ENCODE data around the gene SLC18B1. TPM values are rescaled to one million over a fixed set of nuclear protein-coding genes. Genes with fewer than 3 reads are reported as not detected.

SLC18B1 gene
- total and polyA plus RNA-seq, 2 of the 13 experiments (the other 11 are each of a cell fraction or from before 2014, with no cell fraction given) = 11.4 to 13.8 TPM

GRCh38 chr6:132792510-132792909 is 5.9 kb downstream of the SLC18B1 start (continued):
- TF ChIP-seq HMGXB4 (CRISPR knock-in tag; IDR thresholded peaks at IDR 0.05; ENCODE audit: borderline replicate concordance in 1 of 2, low read depth in 1 of 2) = no peak
- TF ChIP-seq NR0B2 (CRISPR knock-in tag; IDR thresholded peaks at IDR 0.05) = no peak

GRCh38 chr6:132790450-132790849 is 8.0 kb downstream of the SLC18B1 start:
- ChIA-PET CTCF (ENCODE audit: low intra/inter-chr PET ratio, low total read pairs) (no interaction called here), POLR2A (no interaction called here)
- H3K27ac ChIP-seq (ENCODE audit: extremely low read length, insufficient read depth, low read length) = no peak overlapping the region
- H3K4me3 ChIP-seq (replicated peaks in 1 of 3; ENCODE audit: insufficient read depth in 1 of 3, low read depth in 2 of 3, low read length in 3 of 3) = no peak overlapping the region
- H3K9me3 ChIP-seq (ENCODE audit: low read length) = no peaks in the 10 kb centered on the region
- no peaks in the 10 kb centered on the region for H4K20me1 ChIP-seq (ENCODE audit: insufficient read depth, low read length)
- no TSS peak for BruUV-seq (replicated peaks)
- H3K4me1 ChIP-seq (ENCODE audit: insufficient read depth, low read length) = no peaks in the 10 kb centered on the region
- H3K27me3 ChIP-seq (ENCODE audit: control insufficient read depth in 1 of 2, insufficient read depth in 2 of 2, low read length in 2 of 2) = no peaks in the 10 kb centered on the region
- no peak overlapping the region for H2AFZ ChIP-seq (ENCODE audit: low read length)
- ATAC-seq (no peak), FAIRE-seq (no peak), DNase-seq (ENCODE audit: low spot score) (no peak)
- no peaks in the 10 kb centered on the region for H3K79me2 ChIP-seq (ENCODE audit: insufficient read depth, low read length)
- in situ Hi-C loops (cut with HindIII; ENCODE audit: extremely low pct_ligation_motif_present, low pct_unique_long_range_greater_than_20kb) = no loop called here
- no peak overlapping the region for H3K4me2 ChIP-seq (ENCODE audit: low read depth, low read length)
- H3K9ac ChIP-seq (ENCODE audit: insufficient read depth, low read depth, low read length) = no peak overlapping the region
- peaks cover 4 to 5% of the 10 kb centered on the region in 2 experiments; a peak in 2 of 5 replicates for H3K36me3 ChIP-seq (replicated peaks in 1 of 2; ENCODE audit: control insufficient read depth in 1 of 2, insufficient read depth in 2 of 2, low read length in 2 of 2)
- intact Hi-C loops (cut with micrococcal nuclease; ENCODE audit: unreplicated experiment) = loop anchor here (10.0 kb wide), 1 partner anchor 256 kb away; the partner anchor contains the start of gene TAAR9
- TF ChIP-seq MYC (CRISPR knock-in tag; IDR thresholded peaks at IDR 0.05; ENCODE audit: borderline replicate concordance) (no peak), ZNF564 (CRISPR knock-in tag; IDR thresholded peaks at IDR 0.05) (no peak), JUN (CRISPR knock-in tag; IDR thresholded peaks at IDR 0.05) (no peak), ZFAT (CRISPR knock-in tag; conservative IDR thresholded peaks at IDR 0.05) (no peak), PAWR (CRISPR knock-in tag; IDR thresholded peaks at IDR 0.05; ENCODE audit: borderline replicate concordance) (no peak), THAP8 (CRISPR knock-in tag; IDR thresholded peaks at IDR 0.05; ENCODE audit: borderline replicate concordance) (no peak), U2AF1 (optimal IDR thresholded peaks at IDR 0.05; ENCODE audit: low read depth, low read length) (no peak), ZNF253 (CRISPR knock-in tag; IDR thresholded peaks at IDR 0.05; ENCODE audit: borderline replicate concordance) (no peak), TMF1 (CRISPR knock-in tag; IDR thresholded peaks at IDR 0.05; ENCODE audit: low read depth) (no peak), MAFF (IDR thresholded peaks at IDR 0.05; ENCODE audit: low read depth, low read length) (no peak), RBAK (CRISPR knock-in tag; IDR thresholded peaks at IDR 0.05) (no peak)

Measured in HepG2 (cell line).